GM21360 (cell line): ENCODE measurements around the gene ERICH2.
A peak's percentile ranks its signal among the peaks of the same experiment; 100 is the strongest.

ENCODE experiments used
- ATAC-seq: cut with Tn5 transposase; IDR thresholded peaks from one replicate; pipeline ENCODE4 v1.9.1; 2021; ENCODE audit warnings: mild to moderate bottlenecking, moderate library complexity; ENCODE audit not compliant: unreplicated experiment

ERICH2 gene

GRCh38 chr2:170761572-170761971 is 8.6 kb upstream of the ERICH2 start:
- ATAC-seq, result no peak

DNA sequence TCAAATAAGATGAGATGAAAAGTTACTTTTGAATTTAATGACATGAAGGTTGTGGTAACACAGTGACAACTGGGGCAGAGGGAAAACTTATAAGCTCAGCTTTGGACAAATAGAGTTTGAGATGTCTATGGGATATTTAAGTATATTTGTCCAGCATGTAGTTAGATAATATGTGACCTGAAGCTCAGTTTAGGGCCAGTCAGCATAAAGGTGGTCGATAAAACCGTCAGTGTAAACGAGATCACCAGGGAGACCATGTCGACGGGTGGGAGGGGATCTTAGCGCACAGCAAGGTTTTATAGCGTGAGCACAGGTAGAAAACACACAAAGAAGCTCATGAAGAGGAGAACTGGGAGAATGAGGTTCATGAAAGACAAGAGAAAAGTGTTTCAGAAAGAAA is 7.4 kb upstream of the ERICH2 start:
- no peak for ATAC-seq

GRCh38 chr2:170763232-170763631 is 6.9 kb upstream of the ERICH2 start:
- ATAC-seq, result no peak

GRCh38 chr2:170764880-170765261 is 5.3 kb upstream of the ERICH2 start:
- ATAC-seq, result no peak

DNA sequence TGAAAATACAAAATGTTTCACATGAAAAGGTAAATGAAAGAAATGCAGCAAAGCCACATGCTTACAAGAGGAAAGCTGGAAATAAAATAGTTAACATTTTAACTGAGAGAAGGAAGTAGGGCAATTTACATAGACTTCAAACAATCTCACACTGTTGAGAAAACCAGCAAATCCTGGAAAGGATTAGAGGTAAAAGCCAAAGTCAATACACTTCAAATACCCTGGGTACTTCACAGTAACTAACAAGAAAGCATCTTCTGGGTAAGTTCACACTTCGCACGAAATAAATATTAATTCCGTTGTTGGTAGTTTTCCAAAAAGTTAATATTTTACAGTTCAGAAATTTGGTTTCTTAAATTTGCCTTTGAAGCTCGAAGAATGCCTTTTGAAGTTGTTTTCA is 3.5 kb upstream of the ERICH2 start:
- no peak for ATAC-seq

DNA sequence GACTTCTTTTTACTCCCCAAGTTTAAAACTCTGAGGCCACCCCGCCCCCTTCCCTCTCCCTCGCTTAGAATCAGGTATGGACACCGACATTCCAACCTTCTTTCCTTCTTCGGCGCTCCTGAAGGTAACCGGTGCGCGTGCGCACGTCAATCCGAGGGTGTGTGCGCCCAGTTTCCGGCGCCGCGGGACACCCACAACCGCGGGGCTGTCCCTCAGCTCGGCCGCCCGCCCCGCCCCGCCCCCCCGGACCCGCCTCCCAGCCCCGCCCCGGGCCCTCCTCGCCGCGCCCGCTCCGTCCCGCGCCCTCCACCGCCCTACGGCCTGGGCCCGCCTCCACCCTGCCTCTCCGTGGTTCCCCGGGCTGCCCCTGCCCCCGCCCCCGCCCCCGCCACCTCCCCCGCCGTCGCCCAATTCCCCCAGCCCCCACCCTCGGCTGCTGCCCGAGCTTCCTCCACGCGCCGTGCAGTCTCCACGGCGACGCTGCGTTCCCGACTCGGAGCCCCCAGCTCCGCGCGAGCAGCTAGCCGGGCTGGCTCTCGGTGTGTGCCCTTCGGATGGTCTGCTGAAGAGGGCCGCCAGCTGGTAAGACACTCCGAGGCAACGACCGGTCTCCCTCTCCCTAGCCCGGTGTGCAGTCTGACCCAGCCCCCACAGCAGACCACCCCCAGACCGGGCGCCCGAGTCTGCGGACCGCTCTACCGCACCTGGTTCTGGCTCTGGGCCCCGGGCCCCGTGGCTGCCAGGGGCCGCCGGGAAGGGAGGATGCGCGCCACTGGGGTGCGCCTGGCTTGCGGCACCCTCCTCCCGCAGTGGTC is 635 bp downstream of the ERICH2 start:
- peak; percentile 75 for ATAC-seq

DNA sequence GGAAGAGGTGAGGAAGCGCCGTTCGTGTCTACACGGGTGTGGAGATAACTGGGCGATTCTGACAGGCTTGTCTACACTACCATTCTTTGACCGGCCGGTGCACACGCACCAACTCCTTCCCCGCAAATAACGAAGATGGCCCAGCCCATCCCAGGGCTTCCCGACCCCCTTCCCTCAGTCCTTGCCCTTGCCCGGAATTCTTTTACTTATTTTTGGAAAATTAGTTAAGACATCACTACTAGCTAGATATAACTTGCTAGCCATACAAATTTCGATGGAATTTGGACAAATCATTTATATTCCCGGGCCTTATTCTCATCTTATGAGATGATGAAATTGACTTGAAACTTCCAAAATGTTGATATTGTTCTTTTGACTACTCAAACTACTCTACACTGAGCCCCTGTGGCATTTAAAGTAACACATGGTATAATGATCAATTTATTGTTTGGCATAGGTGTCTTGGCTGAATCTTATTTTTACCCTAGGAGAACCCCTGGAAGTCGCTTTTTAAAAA is 1.3 kb downstream of the ERICH2 start:
- no peak for ATAC-seq

GRCh38 chr2:170772295-170772694 is 2.1 kb downstream of the ERICH2 start:
- ATAC-seq, result no peak

DNA sequence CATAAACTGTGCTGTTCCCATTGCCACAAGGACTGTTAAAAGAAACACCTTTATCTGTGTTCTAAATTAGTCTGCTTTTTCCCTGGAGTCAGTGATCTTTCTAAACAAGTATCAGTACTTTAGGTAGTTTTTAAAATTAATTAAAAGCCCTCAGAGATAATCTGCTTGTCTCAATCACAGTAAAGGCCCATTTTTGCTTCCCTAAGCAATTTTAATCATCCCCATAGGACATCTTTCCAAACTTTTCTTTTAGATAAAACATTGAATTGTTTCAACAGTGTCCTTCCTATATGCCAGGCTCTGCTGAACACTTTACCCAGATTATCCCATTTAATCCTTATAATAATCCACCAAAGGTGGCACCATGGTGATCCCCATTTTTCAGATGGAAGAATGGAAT is 3.9 kb downstream of the ERICH2 start:
- no peak for ATAC-seq

DNA sequence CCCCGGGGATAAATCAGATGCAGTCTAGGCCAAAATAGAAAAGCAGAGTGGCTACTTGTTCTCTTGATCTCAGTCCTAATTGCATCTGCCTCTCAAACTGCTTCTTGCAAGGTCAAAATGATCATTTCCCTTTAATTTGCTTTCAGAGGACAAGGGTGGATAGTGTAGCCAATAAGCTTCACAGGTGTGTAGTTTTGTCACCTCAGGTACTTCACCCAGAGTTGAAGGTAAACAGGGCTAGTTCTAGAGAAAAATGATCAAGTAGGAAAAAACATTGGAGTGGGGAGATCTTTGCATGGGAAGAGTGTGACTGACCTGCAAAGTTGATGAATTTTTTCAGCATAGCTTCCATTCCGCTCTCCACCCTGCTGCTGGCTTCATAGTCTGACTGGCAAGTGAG is 8.7 kb downstream of the ERICH2 start:
- no peak for ATAC-seq

GRCh38 chr2:170779304-170779703 is 9.1 kb downstream of the ERICH2 start:
- ATAC-seq, result no peak

DNA sequence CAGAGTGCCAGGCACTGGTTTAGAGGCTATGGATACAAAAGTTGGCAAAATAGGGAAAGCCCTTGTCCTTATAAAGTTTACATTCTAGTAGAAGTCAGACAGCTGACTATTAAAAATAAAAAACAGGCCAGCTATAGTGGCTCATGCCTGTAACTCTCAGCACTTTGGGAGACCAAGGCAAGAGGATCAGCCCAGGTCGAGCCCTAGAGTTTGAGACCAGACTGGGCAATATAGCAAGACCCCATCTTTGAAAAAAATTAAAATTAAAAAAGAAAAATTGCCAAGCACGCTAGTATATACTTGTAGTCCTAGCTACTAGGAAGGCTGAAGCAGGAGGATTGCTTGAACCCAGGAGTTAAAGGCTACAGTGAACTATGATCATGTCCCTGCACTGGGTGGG is 12.5 kb downstream of the ERICH2 start:
- ATAC-seq, result no peak

DNA sequence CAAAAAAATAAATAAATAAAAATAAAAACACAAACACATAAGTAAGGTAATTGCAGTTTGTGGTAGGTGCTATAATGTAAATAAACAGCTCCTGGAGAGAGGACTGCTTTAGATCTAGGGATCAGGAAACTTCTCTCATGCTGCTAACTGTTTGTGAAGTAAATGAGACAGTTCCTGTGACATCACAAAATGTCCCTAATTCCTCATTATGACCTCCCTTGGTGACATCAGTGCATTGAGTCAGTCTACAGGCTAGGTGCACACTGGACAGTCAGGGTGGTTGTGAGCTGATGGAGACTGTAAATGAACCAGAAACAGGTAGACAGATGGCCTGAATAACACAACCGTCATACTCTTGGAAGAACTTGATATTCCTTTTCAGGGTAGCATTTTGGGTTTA is 13.4 kb downstream of the ERICH2 start:
- no peak for ATAC-seq

DNA sequence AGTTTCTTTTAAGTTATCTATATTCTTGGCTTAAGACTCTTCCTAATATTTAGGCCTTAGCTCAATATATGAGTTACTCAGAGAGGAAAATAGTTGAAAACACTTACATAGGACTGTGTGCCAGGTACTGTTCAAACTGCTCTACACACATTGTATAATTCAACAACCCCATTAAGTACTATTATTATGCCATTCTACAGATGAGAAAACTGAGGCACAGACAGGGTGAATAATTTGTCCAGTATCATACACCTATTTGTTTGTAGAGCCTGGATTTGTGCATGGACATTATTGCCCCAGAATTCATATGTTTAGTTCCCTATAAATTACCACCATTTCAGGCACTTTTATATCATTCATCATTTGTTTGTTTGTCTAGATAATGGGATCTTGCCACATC is 28.8 kb downstream of the ERICH2 start:
- ATAC-seq, result no peak

- ATAC-seq, result no peak
These were observed 36.4 kb downstream of the ERICH2 start for GRCh38 chr2:170806548-170806947.

DNA sequence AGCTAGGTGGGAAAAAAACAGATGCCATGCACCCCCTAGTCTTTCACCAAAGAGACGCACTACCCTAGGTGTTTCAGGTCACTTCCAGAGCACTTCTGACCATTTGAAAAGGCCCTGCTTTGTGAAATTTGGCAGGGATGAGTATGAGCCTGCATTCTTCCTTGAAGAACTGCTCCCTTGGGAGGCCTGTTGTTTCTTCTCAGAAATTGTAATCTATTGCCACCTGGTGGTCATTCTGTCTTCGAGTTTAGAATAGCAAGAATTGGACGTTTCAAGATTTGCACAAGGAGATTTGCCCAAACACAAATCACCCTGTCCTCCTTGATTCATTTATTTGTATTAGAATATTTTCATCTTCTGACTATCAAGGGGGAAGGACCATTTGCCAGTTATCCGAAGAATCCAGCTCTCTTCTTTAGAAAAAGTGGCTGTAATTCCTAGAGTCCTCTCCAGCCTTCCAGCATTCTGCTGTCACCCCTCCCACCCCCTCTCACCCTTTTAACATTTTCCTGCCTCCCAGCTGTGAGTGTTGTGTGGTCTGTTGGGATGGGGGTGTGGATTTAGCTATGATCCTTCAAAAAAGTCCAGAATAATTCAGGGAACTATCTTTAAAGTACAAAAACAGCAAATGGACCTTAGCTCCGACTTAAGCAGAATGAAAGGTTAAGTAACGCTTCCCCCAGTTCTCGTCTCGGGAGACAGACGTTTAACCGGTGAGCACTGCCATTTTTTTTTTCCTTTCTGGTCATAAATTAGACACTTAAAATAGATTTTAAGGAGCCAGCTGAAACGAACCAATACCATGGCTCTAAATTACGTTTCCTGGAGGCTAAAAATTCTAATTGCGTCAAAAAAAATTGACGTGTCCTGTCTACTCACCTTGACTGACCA is 42.8 kb downstream of the ERICH2 start:
- ATAC-seq, result no peak

DNA sequence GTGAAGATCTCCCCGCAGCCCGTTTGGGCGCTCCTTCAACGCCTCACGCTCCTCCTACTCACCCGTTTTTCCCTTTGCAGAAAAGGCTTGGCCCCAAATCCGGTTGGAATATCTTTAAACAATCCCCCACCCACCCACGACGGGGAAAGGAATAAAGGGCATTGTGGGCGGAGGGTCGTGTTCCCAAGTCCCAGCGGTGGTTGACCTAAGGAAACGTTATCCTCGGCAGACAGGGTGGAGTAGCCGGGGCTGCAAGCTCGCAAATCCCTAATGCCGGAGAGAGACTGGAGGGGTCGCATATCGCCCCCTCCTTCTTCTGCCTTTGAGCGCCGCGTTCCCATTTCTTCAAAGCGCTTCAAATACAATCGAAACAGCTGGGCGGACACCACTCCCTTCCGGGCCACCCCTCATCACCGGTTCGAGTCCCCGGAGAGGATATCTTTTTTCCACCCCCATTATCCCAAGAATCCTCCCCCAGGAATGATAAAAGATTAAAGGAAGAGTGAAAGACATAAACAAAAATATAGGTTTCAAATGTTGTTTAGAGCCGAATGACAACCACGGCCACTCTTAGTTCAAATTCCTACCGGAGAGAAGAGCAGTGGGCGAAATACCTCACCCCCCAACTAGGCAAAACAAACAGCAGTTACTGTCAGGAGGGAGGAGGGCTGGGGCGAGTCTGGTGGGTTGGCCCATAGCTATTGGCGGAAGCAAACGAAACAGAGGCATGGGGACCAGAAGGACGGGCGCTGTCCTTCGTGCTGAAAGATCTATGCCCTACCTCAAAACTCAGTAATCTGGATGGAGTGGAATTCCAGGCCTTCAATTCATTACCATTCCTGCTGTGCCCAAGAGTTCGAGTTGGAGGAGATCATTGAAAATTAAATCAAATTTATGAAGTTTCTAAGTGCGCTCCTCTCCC is 43.7 kb downstream of the ERICH2 start:
- no peak for ATAC-seq

DNA sequence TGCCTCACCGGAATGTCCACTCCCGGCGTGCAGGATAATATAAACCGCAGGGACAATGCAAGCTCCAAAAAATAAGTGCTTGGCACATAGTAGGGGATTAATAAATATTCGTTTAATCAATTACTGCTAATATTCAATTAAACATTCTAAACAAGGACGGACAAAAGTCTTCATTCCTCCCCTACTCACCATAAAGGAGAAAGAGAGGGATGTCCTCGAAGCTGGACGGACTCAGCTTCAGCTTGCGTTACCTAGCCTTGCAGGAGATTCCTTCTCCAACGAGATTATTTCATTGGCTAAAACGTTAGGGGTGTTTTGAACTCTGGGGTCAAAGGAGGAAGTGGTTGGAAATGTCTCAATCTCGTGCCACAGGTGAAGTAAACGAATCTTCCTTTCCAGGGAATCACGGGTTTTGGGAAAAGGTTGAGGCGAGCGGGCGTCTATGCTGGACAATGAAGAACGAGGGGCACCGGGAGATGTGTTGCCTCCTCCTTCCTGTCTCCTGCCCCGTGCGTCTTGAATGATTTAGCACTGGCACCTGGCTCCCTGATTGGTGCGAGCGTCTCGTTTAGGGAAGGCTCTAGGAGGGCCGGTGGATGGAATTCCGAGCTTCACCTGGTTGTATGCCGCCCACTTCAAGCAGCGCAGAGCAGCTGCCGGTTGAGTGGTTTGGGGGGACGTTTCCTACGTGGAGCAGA is 44.5 kb downstream of the ERICH2 start:
- ATAC-seq, result no peak

DNA sequence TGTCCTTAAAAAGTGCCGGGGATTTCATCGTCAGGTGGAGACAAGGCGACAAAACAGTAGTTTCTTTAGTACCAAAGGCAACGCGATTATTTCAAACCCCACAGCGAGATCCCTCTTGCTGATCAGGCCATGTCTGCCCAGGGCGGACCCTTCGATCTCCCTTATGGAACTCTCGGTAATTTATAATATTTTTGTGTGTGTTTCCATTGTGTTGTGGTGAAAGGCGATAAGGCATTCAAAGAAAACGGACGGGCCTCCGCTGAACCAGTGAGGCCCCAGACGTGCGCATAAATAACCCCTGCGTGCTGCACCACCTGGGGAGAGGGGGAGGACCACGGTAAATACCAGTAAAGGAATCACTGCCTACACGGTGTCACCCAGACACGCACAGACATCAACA is 45.1 kb downstream of the ERICH2 start:
- no peak for ATAC-seq
